EL (cell line): ENCODE results near the gene SIK3.
"Not testable (repeated sequence)": the region's sequence is repeated elsewhere in the genome, so short reads cannot be mapped to it uniquely, and the experiment has no call there.

Experiments
- DNase-seq: peaks from one replicate; pipeline ENCODE4 v3.0.0-alpha.2; 2016

Gene SIK3

GRCh38 chr11:117075186-117075585 lies 23.0 kb downstream of the SIK3 start:
- DNase-seq = peak; percentile 30

- DNase-seq = no peak
Observed at GRCh38 chr11:117074119-117074518, 24.1 kb downstream of the SIK3 start.

- no peak for DNase-seq
Observed at GRCh38 chr11:117073539-117073938, 24.7 kb downstream of the SIK3 start.

GRCh38 chr11:117072517-117073461 lies 25.4 kb downstream of the SIK3 start:
- peak; percentile 93 for DNase-seq

- peak; percentile 44 for DNase-seq
Observed at GRCh38 chr11:117071344-117071787, 26.9 kb downstream of the SIK3 start.

- DNase-seq = no peak
Observed at GRCh38 chr11:117070016-117070415, 28.2 kb downstream of the SIK3 start.

- DNase-seq = no peak
Observed at GRCh38 chr11:117068303-117068860, 29.8 kb downstream of the SIK3 start.

GRCh38 chr11:117066959-117067358 lies 31.3 kb downstream of the SIK3 start:
- no peak for DNase-seq

- DNase-seq = peak; percentile 55
Observed at GRCh38 chr11:117064275-117064674, 34.0 kb downstream of the SIK3 start.

GRCh38 chr11:117062498-117062897 lies 35.7 kb downstream of the SIK3 start:
- no peak for DNase-seq

GRCh38 chr11:117061256-117061655 lies 37.0 kb downstream of the SIK3 start:
- no peak for DNase-seq

GRCh38 chr11:117059611-117060148 lies 38.5 kb downstream of the SIK3 start:
- DNase-seq = no peak

- DNase-seq = peak; percentile 70
Observed at GRCh38 chr11:117058761-117059261, 39.4 kb downstream of the SIK3 start.

- no peak for DNase-seq
Observed at GRCh38 chr11:117057727-117058126, 40.5 kb downstream of the SIK3 start.

GRCh38 chr11:117057317-117057716 lies 40.9 kb downstream of the SIK3 start:
- DNase-seq = no peak

- no peak for DNase-seq
Observed at GRCh38 chr11:117055469-117055868, 42.8 kb downstream of the SIK3 start.

- DNase-seq = no peak
Observed at GRCh38 chr11:117054382-117054781, 43.8 kb downstream of the SIK3 start.

GRCh38 chr11:117052196-117053149 lies 45.8 kb downstream of the SIK3 start:
- DNase-seq = no peak

GRCh38 chr11:117050121-117050520 lies 48.1 kb downstream of the SIK3 start:
- DNase-seq = not testable (repeated sequence)

- DNase-seq = not testable (repeated sequence)
Observed at GRCh38 chr11:117046627-117047026, 51.6 kb downstream of the SIK3 start.

- DNase-seq = no peak
Observed at GRCh38 chr11:117045956-117046355, 52.3 kb downstream of the SIK3 start.

GRCh38 chr11:117045196-117045595 lies 53.0 kb downstream of the SIK3 start:
- peak; percentile 36 for DNase-seq
